IPS-20b (cell line): ENCODE results near the gene FOXF2.

Experiments used
- H3K27ac ChIP-seq: one replicate; pipeline ENCODE4 v1.5.1; 2013; ENCODE audit warnings: low read length
- H3K27me3 ChIP-seq: 2 replicates; pipeline ENCODE4 v1.6.1; 2013; ENCODE audit warnings: mild to moderate bottlenecking, low read length, inconsistent platforms; ENCODE audit not compliant: insufficient read depth
- H3K36me3 ChIP-seq: 2 replicates; pipeline ENCODE4 v1.6.1; 2013; ENCODE audit warnings: low read depth, mild to moderate bottlenecking, inconsistent platforms, low read length, moderate library complexity; ENCODE audit not compliant: insufficient read depth
- H3K4me1 ChIP-seq: 2 replicates; pipeline ENCODE4 v1.6.1; 2013; ENCODE audit warnings: mild to moderate bottlenecking, control low read depth, inconsistent platforms, low read length, moderate library complexity; ENCODE audit not compliant: insufficient read depth
- H3K4me3 ChIP-seq: 2 replicates; pipeline ENCODE4 v1.5.1; 2013; ENCODE audit warnings: mild to moderate bottlenecking, low read length, inconsistent platforms
- H3K9ac ChIP-seq: 2 replicates; pipeline ENCODE4 v1.6.1; 2013; ENCODE audit warnings: low read depth, mild to moderate bottlenecking, inconsistent platforms, low read length, moderate library complexity
- H3K9me3 ChIP-seq: 2 replicates; pipeline ENCODE4 v1.6.1; 2013; ENCODE audit warnings: mild to moderate bottlenecking, low read depth, low read length, inconsistent platforms; ENCODE audit not compliant: insufficient read depth

Gene FOXF2

GRCh38 chr6:1404713-1405098 is 15.3 kb downstream of the FOXF2 start:
- Histone ChIP-seq H3K4me1 (peaks cover 11% of the 10 kb centered on the region; the same call in 1 of the 2 replicates), H3K9ac (no peak overlapping the region), H3K27ac (no peak overlapping the region), H3K4me3 (no peak overlapping the region), H3K9me3 (no peaks in the 10 kb centered on the region), H3K27me3 (peaks cover 59% of the 10 kb centered on the region), H3K36me3 (no peaks in the 10 kb centered on the region)

- H3K4me1 ChIP-seq, result peaks cover 12% of the 10 kb centered on the region; the same call in 1 of the 2 replicates
- H3K36me3 ChIP-seq, result no peaks in the 10 kb centered on the region
- peaks cover 59% of the 10 kb centered on the region for H3K27me3 ChIP-seq
- H3K9ac ChIP-seq, result no peak overlapping the region
- H3K27ac ChIP-seq, result no peak overlapping the region
- H3K4me3 ChIP-seq, result no peak overlapping the region
- H3K9me3 ChIP-seq, result no peaks in the 10 kb centered on the region
These were observed 15.8 kb downstream of the FOXF2 start for GRCh38 chr6:1405221-1405620.

- H3K4me1 ChIP-seq, result peaks cover 12% of the 10 kb centered on the region; the same call in 1 of the 2 replicates
- no peaks in the 10 kb centered on the region for H3K36me3 ChIP-seq
- H3K27me3 ChIP-seq, result peaks cover 48% of the 10 kb centered on the region
- no peaks in the 10 kb centered on the region for H3K9me3 ChIP-seq
- no peak overlapping the region for H3K9ac ChIP-seq
- no peak overlapping the region for H3K27ac ChIP-seq
- H3K4me3 ChIP-seq, result no peak overlapping the region
These were observed 17.1 kb downstream of the FOXF2 start for GRCh38 chr6:1406306-1407072.

- Histone ChIP-seq H3K36me3 (no peaks in the 10 kb centered on the region), H3K4me1 (peaks cover 7% of the 10 kb centered on the region; the same call in 1 of the 2 replicates), H3K4me3 (no peak overlapping the region), H3K9ac (no peak overlapping the region), H3K27ac (no peak overlapping the region), H3K27me3 (peaks cover 48% of the 10 kb centered on the region), H3K9me3 (no peaks in the 10 kb centered on the region)
These were observed 18.2 kb downstream of the FOXF2 start for GRCh38 chr6:1407499-1407990.

- H3K4me3 ChIP-seq, result peak overlapping the region; percentile 27; the same call in 1 of the 2 replicates
- peaks cover 38% of the 10 kb centered on the region for H3K27me3 ChIP-seq
- H3K9ac ChIP-seq, result no peak overlapping the region
- H3K4me1 ChIP-seq, result peaks cover 7% of the 10 kb centered on the region; the same call in 1 of the 2 replicates
- no peaks in the 10 kb centered on the region for H3K9me3 ChIP-seq
- H3K27ac ChIP-seq, result no peak overlapping the region
- H3K36me3 ChIP-seq, result no peaks in the 10 kb centered on the region
These were observed 20.5 kb downstream of the FOXF2 start for GRCh38 chr6:1409774-1410465.

GRCh38 chr6:1412901-1413300 is 23.5 kb downstream of the FOXF2 start:
- Histone ChIP-seq H3K4me1 (peaks cover 7% of the 10 kb centered on the region; the same call in 1 of the 2 replicates), H3K27me3 (peaks cover 25% of the 10 kb centered on the region), H3K4me3 (no peak overlapping the region), H3K27ac (no peak overlapping the region), H3K36me3 (no peaks in the 10 kb centered on the region), H3K9me3 (no peaks in the 10 kb centered on the region), H3K9ac (no peak overlapping the region)

GRCh38 chr6:1415416-1416063 is 26.2 kb downstream of the FOXF2 start:
- Histone ChIP-seq H3K9me3 (peaks cover 4% of the 10 kb centered on the region; the same call in 1 of the 2 replicates), H3K4me1 (no peaks in the 10 kb centered on the region), H3K4me3 (no peak overlapping the region), H3K9ac (no peak overlapping the region), H3K36me3 (no peaks in the 10 kb centered on the region), H3K27ac (no peak overlapping the region), H3K27me3 (no peaks in the 10 kb centered on the region)

- Histone ChIP-seq H3K4me3 (no peak overlapping the region), H3K27me3 (no peaks in the 10 kb centered on the region)
These were observed 26.9 kb downstream of the FOXF2 start for GRCh38 chr6:1416191-1416760.

GRCh38 chr6:1416820-1417219 is 27.4 kb downstream of the FOXF2 start:
- H3K36me3 ChIP-seq, result no peaks in the 10 kb centered on the region
- no peaks in the 10 kb centered on the region for H3K27me3 ChIP-seq

More at GRCh38 chr6:1416191-1416760, 26.9 kb downstream of the FOXF2 start:
- H3K27ac ChIP-seq, result no peak overlapping the region
- H3K4me1 ChIP-seq, result no peaks in the 10 kb centered on the region
- no peak overlapping the region for H3K9ac ChIP-seq
- no peaks in the 10 kb centered on the region for H3K36me3 ChIP-seq
- H3K9me3 ChIP-seq, result peaks cover 12% of the 10 kb centered on the region; the same call in 1 of the 2 replicates

GRCh38 chr6:1417718-1418117 is 28.3 kb downstream of the FOXF2 start:
- Histone ChIP-seq H3K9me3 (peaks cover 15% of the 10 kb centered on the region; the same call in 1 of the 2 replicates), H3K27ac (no peak overlapping the region), H3K27me3 (no peaks in the 10 kb centered on the region), H3K4me1 (no peaks in the 10 kb centered on the region; the same call in 1 of the 2 replicates), H3K9ac (no peak overlapping the region), H3K4me3 (no peak overlapping the region), H3K36me3 (no peaks in the 10 kb centered on the region)

More at GRCh38 chr6:1416820-1417219, 27.4 kb downstream of the FOXF2 start:
- H3K27ac ChIP-seq, result no peak overlapping the region
- no peaks in the 10 kb centered on the region for H3K4me1 ChIP-seq
- no peak overlapping the region for H3K9ac ChIP-seq
- H3K4me3 ChIP-seq, result no peak overlapping the region
- peaks cover 15% of the 10 kb centered on the region; the same call in 1 of the 2 replicates for H3K9me3 ChIP-seq
